GM19324 (cell line): ENCODE results near the gene C6orf89.
"Not testable (repeated sequence)": the region's sequence is repeated elsewhere in the genome, so short reads cannot be mapped to it uniquely, and the experiment has no call there.

ENCODE experiments used
- ATAC-seq: cut with Tn5 transposase; IDR thresholded peaks from one replicate; pipeline ENCODE4 v1.9.1; 2021; ENCODE audit warnings: mild to moderate bottlenecking, moderate library complexity; ENCODE audit not compliant: unreplicated experiment, low FRiP score

C6orf89 gene

DNA sequence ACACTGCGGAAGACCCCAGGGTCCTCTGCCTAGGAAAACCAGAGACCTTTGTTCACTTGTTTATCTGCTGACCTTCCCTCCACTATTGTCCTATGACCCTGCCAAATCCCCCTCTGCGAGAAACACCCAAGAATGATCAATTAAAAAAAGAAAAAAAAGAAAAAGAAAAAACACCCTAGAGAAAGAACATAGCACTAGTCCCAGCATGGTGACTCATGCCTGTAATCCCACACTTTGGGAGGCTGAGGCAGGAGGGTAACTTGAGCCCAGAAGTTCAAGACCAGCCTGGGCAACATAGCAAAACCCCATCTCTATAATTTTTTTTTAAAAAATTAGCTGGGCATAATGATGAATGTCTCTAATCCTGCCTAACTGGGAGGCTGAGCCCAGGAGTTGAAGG lies 56.6 kb downstream of the C6orf89 start:
- ATAC-seq, result not testable (repeated sequence)

DNA sequence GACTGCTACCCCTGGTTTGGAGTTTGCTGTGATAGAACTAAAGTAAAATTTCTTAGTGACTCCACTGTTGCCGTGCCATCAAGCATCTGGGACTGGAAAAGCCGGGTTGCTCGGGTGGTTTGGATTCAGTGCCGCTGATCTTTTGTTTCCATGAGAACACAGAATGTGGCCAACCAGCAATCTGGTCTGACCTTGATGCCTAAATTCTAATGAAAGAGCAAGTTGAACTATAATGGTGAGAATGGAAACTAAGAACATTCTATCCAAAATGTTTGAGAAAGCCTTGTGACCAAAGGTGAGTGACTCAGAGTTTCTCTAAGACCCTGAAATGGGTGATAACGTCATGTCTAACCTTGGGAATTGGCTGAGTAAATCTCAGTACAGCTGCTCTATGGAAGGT lies 58.9 kb downstream of the C6orf89 start:
- ATAC-seq, result no peak

- ATAC-seq, result no peak
Observed at GRCh38 chr6:36945301-36945700, 59.5 kb downstream of the C6orf89 start.

DNA sequence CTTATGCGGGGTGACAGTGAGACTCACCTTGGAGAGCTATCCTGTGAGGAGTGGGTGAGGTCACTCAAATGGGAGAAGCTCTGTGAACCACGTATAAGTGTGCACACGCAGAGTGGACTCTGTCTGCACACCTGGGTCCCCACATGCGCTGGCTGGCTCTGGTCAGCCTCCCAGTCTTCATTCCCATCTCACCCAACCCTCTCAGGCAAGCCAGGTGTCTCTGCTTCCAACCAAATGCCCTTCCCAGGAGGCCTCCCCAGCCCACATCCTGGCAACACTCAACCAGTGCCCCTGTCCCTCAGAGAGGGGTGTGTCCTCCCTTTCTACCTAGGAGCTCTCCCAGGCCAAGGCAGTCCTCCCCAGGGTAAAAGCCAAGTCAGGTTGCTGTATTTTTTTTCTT lies 60.8 kb downstream of the C6orf89 start:
- no peak for ATAC-seq

DNA sequence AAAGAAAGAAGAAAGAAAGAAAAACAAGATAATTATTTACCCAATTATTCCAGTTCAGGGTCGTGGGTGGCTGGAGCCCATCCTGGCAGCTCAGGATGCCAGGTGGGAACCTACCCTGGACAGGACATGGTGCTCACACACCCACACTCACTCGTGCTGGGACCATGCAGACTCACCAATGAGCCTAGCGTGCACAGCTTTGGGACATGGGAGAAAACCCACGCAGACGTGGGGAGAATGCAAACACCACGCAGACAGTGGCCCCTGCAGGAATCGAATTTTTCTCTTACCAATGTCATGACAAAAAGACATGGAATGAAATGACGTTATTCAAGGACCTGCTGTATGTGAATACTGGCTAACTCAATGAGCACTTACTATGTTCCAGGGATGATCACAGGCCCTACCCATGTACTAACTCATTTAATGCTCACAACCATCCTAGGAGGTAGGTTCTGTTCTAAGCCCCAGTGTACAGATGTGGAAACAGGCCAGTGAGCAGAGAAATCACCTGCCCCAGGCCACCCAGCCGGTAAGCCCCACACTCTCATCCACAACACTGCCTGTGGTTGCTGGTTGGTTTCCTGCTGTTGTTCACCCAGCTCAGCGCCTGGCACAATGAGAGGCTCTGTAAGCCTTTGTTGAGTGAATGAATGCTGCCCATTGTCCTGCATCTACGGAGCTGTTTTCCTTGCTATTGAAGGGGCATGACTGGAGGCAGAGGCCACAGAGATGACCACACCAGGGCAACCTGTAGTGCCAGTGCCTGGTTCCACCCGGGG lies 62.0 kb downstream of the C6orf89 start:
- ATAC-seq, result no peak

DNA sequence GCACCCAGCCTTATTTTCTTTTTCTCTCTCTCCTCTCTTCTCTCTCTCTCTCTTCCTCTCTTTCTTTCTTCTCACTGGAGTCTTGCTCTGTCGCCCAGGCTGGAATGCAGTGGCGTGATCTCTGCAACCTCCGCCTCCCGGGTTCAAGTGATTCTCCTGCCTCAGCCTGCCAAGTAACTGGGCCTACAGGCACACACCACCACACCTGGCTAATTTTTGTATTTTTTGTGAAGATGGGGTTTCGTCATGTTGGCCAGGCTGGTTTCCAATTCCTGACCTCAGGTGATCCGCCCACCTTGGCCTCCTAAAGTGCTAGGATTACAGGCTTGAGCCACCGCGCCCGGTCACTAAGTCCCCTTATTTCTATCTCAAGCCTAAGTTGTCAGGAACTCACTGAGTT lies 63.3 kb downstream of the C6orf89 start:
- not testable (repeated sequence) for ATAC-seq

DNA sequence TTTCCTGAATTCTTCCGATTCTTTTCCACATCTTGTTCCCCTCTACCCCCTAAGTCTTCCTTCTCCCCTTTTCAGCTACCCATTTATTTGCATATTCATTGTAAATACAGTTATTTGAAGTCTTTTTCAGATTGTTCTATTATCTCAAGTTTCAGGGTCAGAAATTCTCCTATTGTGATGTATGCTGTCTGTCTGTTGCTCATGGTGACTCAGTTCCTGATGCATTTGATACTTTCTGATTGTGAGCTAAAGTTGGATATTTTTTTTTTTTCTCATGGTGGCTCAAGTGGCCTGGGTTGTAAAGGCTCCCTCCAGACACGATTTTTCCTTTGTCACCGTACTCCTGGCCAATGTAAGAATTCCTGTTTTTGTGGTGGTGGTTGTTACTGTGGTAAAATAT lies 63.9 kb downstream of the C6orf89 start:
- no peak for ATAC-seq

- ATAC-seq, result no peak
Observed at GRCh38 chr6:36953931-36954261, 68.1 kb downstream of the C6orf89 start.

DNA sequence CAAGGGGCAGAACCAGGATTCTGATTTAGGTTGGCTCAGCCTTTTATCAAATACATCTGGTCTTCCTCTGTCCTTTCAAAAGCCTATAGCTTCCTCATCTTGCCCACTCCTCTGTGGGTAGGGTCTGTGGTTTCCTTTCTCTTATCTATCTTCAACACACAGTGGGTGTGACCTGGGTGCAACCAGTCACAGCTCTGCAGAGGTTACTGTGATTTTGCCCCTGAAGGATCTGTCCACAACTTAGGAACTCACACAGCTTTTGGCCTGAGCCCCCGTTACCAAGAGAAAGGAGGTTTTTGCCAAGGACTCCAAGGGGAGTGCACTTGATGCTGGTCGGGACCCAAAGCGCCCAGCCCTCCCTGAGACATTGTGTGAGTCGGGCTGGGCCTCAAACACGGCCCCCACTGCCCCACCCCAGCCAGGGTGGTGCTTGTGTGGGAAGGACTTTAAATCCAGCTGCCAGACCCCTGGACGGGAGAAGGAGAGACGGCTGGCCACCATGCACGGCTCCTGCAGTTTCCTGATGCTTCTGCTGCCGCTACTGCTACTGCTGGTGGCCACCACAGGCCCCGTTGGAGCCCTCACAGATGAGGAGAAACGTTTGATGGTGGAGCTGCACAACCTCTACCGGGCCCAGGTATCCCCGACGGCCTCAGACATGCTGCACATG lies 68.6 kb downstream of the C6orf89 start, which contains the start of gene PI16:
Gene PI16 (plus strand): TSS at position 477 of the 670 bp plus-strand sequence. CDS start 23 bp downstream, at position 500.
- ATAC-seq, result no peak

GRCh38 chr6:36955136-36955535 lies 69.4 kb downstream of the C6orf89 start:
- no peak for ATAC-seq

DNA sequence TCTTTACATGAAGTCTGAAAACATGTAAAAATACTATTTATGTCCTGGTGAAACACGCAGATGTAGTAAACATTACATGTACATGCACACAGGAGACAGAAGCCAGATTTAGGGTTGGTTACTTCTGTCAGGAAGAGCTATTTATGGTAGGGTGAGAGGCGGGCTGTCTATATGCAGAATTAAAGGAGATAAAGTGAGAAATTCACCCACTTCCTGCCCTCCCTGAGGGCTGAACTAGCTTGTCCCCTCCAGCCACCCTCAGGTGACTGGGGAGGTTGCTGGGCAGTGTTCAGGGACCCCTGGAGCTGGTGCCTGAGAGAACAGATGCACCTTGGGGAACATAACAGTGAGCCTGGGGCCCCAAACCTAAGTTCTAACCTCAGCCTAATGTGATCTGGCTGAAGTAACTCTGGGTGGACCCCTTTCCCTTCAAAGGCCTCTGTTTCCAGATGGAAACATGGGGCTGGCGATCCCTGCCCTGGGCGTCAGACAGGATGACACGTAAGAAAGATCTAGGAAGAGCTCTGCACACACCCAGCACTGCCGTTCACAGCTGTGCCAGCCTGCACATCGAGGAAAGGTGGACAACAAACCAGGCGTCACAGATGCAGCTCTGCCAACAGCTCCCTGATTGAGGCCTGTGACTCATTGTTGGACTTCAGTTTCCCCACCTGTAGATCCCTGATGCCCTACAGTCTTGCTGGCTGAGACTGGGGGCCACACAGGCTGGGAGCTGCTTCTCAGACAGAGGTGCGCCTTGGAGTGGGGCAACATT lies 70.1 kb downstream of the C6orf89 start:
- ATAC-seq, result no peak

DNA sequence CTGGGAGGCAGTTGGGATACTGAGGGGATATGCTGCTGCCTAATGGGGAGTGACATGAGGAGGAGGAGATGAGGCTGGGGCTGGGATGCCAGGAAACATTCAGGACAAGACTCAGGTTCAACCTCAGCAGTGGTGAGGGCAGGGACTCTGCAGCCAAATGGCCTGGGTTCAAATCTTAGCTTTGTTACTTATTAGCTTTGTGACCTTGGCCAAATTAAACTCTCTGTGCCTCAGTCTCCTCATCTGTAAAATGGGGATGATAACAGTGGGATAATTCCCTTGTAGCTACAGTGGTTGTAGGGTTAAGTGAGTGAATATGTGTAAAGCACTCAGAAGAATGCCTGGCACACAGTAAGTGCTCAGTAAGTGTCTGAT lies 70.7 kb downstream of the C6orf89 start:
- ATAC-seq, result no peak

DNA sequence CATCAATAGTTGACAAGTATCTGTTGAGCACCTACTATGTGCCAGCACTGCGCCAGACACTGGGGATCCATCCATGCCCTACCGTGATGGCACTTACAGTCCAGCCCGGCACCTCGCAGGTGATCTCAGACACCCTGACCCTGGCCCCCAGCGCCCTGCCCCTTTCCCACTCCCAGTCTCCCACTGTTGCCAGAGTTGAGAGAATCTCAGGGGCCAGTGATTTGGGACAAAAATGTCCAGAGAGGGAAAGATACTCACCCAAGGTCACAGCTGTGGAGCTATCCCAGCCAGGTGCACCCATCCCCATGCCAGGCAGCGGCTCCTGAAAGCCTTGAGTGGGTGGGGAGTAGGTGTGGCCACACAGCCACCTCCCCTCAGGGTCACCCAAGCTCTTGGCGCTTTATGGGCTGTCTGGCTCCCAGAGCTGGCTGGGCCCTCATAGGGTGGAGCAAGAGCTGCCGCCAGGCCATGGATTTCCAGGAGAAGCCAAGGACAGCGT lies 72.1 kb downstream of the C6orf89 start:
- no peak for ATAC-seq

- no peak for ATAC-seq
Observed at GRCh38 chr6:36958775-36959554, 73.2 kb downstream of the C6orf89 start.

- ATAC-seq, result no peak
Observed at GRCh38 chr6:36959555-36960250, 74.0 kb downstream of the C6orf89 start.

DNA sequence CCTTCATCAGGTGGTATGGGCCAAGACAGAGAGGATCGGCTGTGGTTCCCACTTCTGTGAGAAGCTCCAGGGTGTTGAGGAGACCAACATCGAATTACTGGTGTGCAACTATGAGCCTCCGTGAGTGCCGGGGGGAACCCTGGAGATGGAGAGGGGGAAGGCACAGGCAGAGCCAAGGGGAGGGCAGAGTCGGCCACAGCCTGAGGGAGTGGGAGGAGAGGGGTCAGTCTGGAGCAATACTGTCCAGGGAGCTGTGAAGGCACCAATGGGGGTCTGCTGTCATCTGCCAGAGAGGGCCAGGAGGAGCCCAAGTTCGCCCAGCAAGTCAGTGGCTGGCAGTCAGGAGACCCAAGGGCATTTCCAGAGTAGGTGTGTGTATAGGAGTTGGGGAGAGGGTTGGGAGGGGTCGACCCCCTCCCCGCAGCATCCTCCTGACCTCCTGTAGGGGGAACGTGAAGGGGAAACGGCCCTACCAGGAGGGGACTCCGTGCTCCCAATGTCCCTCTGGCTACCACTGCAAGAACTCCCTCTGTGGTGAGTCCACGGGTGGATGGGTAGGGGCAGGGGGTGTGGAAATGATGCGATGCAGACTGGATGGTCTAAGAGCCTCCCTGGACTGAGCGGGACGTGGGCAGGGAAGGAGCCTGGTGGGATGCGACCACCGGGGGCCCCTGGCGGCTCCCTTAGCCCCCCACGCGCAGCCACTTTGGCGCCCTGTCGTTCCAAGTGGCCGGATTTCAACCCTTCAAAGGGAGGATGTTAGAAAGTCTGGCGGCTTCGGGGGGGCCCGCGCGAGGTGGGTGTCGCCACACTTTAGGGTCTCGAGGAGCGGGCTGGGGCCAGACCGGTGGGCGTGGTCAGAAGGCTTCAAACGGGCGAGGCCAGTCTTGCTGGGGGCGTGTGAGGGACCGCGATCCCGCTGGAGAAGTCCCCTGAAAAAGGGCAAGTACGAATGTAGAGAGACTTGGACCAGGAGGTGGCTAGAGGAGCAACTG lies 76.0 kb downstream of the C6orf89 start:
- ATAC-seq, result no peak

DNA sequence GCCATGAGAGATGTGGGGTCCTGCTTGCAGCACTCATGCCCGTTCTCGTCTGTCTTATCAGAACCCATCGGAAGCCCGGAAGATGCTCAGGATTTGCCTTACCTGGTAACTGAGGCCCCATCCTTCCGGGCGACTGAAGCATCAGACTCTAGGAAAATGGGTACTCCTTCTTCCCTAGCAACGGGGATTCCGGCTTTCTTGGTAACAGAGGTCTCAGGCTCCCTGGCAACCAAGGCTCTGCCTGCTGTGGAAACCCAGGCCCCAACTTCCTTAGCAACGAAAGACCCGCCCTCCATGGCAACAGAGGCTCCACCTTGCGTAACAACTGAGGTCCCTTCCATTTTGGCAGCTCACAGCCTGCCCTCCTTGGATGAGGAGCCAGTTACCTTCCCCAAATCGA lies 77.1 kb downstream of the C6orf89 start:
- no peak for ATAC-seq

GRCh38 chr6:36963451-36964290 lies 77.9 kb downstream of the C6orf89 start:
- no peak for ATAC-seq
